A549 (cell line): ENCODE data around the gene ZBTB11.

Experiments used
- CHD2 ChIP-seq: fragments of 150-350 bp; IDR thresholded peaks from 2 replicates; pipeline ENCODE4 v1.6.1; 2014; ENCODE audit warnings: low read length; ENCODE audit not compliant: partially characterized antibody
- TF ChIP-seq, protein P1 (sequence below): fragments of >200 bp; sonication (Bioruptor Twin); formaldehyde crosslinking; IDR thresholded peaks from 3 replicates; pipeline ENCODE4 v1.5.1; 2016
- TF ChIP-seq, protein P2 (sequence below): IDR thresholded peaks from 2 replicates; pipeline ENCODE4 v1.6.1; 2012; ENCODE audit warnings: low read depth, borderline replicate concordance

DNA sequence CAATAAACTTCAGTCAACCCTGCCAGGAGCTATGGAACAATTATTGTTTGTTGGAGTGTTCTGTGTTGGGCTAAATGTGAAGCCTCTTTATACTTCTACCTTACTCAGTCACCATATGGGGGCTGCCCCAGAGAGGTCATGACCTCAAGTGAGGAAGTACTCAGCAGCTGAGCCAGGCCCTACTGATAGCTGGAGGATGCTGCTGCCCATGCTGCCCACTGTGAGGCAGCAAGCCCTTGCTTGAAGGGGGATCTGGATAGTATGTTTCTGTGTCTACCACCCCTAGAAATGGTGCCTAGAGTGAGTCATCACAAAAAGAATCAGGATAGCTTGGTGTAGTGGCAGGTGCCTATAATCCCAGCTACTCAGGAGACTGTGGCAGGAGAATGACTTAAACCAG, 14.0 kb upstream of the ZBTB11 start:
- TF ChIP-seq, protein P1, sequence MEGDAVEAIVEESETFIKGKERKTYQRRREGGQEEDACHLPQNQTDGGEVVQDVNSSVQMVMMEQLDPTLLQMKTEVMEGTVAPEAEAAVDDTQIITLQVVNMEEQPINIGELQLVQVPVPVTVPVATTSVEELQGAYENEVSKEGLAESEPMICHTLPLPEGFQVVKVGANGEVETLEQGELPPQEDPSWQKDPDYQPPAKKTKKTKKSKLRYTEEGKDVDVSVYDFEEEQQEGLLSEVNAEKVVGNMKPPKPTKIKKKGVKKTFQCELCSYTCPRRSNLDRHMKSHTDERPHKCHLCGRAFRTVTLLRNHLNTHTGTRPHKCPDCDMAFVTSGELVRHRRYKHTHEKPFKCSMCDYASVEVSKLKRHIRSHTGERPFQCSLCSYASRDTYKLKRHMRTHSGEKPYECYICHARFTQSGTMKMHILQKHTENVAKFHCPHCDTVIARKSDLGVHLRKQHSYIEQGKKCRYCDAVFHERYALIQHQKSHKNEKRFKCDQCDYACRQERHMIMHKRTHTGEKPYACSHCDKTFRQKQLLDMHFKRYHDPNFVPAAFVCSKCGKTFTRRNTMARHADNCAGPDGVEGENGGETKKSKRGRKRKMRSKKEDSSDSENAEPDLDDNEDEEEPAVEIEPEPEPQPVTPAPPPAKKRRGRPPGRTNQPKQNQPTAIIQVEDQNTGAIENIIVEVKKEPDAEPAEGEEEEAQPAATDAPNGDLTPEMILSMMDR = no peak
- TF ChIP-seq, protein P2, sequence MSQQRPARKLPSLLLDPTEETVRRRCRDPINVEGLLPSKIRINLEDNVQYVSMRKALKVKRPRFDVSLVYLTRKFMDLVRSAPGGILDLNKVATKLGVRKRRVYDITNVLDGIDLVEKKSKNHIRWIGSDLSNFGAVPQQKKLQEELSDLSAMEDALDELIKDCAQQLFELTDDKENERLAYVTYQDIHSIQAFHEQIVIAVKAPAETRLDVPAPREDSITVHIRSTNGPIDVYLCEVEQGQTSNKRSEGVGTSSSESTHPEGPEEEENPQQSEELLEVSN = no peak
- no peak for TF ChIP-seq CHD2
